Stimulated activated CD4-positive, alpha-beta T cell treated with anti-CD3 and anti-CD28 coated beads, Interleukin-15, amount 100 ng/mL, for 48 hours (primary cell): ENCODE measurements around the gene AKNA.

ENCODE experiments used
- DNase-seq, 2 donors: peaks; one replicate each; pipeline ENCODE4 v3.0.0-alpha.2; 2020; ENCODE audit warnings: low read depth in 2 of 2

Gene AKNA

GRCh38 chr9:114304416-114305188, 83.2 kb downstream of the AKNA start:
- DNase-seq = no peak

DNA sequence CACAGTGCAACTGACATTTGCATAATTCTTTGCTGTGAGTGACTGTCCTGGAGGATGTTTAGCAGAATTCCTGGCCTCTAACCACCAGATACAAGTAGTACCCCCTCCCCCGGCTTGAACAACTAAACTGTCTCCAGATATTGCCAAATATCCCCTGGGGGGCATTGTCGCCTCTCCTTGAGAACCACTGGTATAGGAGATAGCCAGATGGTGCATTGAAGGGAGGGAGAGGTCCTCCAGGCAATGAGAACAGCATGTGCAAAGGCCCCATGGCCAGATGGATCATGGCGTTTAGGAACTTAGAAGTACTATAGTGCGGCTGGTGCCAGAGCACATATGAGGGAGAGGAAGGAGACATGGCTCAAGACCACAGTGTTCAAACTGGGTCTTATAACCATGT, 83.8 kb downstream of the AKNA start:
- DNase-seq = no peak

- no peak for DNase-seq
These were observed 84.2 kb downstream of the AKNA start for GRCh38 chr9:114303571-114303970.

DNA sequence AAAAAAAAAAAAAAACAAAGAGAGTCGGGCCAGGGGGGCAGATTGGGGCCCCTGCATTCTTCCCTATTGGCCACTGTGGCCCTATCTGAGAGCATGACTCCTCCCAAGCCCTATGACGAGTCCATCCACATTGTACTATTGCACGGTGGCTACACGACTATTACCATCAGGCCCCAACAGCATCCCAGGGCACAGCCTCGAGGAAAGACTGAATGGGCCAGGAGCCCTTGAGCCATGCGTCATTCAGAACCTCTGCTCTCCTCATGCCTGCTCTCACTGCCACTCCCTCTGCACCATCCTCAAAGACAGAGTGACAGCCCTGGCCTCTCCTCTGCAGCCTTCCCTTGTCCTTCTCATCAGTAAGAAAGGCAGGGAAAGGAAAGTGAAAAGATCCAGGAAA, 85.1 kb downstream of the AKNA start:
- no peak for DNase-seq

GRCh38 chr9:114301798-114302565, 85.8 kb downstream of the AKNA start:
- DNase-seq = no peak

DNA sequence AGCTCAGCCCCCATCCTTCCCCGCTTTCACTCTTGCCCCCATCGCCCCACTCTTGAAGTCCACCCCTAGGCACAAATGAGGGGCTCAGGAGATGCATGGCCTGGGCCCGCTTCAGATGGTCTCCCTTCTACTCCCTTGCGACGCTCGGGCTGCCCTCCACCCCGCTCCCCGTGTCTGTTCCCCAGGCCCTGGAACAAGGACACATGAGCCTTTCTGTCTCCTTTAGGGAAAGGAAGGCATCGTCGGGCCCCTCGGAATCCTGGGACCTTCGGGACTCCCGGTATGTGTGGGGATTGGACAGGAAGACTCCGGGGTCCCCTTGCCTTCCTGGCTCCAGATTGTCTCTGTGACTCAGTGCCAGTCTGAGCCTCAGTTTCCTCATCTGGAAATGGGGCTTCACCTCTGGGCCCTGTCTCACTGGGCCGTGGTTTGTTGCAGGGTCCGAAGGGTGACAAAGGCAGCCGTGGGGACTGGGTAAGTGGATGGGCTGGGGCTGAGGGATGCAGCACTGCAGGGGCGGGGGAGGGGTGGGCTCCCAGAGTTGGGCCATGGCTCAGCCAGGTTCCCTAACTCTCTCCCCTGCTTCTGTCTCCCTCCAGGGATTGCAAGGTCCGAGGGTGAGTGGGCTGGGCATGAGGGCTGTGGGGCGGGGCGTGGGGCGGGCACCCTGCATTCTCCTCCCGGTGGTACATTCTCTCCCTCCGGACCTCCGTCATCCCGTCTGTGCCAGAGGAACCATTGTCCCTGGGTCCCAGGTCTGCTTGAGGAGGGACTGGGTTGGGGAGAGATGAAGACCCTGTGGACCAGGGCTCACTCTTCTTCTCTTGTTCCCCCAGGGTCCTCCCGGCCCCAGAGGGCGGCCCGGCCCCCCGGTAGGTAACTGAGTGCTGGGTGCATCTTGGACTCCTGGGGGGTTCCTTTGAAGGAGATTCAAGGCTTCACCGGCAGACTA, 86.7 kb downstream of the AKNA start:
- DNase-seq = no peak

DNA sequence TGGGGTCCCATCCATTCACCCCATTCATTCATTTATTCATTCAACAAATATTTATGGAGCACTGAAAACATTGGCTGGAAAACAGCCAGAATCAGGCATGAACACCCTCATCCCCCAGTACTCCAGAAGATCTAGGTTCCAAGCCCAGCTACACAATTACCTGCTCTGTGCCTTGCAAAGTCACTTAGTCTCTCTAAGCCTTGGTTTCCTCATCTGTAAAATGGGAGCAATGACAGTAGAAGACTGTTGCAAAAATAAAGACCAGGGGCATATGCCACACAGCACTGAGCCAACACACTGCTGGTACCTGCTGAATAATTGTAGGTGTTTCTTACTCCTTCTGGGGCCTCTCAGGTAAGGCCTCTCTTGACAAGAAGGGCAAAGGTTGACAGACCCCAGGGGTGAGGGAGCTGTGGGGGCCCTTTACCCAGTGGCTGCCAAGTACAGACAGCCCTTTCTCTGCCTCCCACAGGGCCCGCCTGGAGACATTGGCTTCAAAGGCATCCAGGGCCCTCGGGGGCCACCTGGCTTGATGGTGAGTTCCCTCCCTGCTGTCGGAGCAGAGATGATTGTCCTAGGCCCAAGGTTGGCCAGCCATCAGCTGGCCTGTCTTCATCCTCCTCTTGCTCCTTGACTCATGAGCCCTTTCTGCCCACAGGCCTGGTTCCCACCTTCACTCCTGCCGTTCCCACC, 87.5 kb downstream of the AKNA start:
- DNase-seq = no peak

- DNase-seq = no peak
These were observed 88.3 kb downstream of the AKNA start for GRCh38 chr9:114299286-114300152.

GRCh38 chr9:114296338-114296737, 91.4 kb downstream of the AKNA start:
- DNase-seq = no peak

- no peak for DNase-seq
These were observed 93.1 kb downstream of the AKNA start for GRCh38 chr9:114294664-114295063.

DNA sequence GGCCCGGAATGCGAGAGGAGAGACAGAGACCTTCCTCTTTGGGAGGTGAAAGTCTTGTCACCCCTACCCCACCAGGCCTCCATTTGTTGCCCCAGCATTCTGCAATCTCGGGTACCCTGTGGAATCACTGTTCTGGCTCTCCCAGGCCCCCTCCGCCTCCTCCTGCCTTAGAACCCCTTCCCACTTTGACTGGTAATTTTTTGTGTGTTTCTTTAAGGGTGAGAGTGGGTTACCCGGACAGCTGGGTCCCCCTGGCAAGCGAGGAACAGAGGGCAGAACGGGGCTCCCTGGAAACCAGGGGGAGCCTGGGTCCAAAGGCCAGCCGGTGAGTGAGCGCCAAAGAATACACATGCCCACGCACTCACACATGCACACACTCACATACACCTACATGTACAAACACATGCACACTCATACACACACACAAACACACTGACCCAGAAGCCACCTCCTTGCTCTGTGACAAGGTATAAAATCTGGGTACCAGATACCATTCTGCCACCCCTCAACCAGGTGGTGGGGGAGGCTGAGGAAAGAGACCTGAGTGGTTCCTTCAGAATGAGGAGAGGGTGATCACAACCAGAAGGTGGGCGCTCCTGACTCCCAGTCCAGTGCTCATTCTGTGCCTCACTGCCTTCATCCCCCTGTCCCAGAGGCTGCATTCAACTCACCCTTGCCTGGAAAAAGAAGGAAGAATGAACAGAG, 95.7 kb downstream of the AKNA start:
- DNase-seq = no peak

DNA sequence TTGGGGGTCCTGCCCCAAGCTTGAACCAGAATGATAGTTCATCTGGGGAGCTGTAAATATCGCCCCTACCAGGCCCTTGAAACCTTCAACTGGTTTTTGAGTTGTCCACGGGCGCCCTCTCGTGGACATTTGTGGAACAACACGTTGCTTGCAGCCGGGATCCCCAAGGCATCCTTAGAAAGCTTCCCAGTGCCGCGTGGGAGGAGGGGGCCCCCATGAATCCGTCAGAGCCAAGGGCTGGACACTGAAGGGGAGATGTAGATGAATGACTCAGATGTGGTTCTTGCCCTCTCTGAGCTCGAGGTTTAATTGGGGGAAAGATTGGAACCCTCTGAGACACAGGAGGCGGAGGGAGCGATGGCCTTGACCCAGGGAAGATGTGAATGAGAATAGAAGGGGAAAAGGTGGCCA, 96.7 kb downstream of the AKNA start:
- DNase-seq = peak; percentile 36 to 47

- no peak for DNase-seq
These were observed 97.2 kb downstream of the AKNA start for GRCh38 chr9:114290561-114290986.

DNA sequence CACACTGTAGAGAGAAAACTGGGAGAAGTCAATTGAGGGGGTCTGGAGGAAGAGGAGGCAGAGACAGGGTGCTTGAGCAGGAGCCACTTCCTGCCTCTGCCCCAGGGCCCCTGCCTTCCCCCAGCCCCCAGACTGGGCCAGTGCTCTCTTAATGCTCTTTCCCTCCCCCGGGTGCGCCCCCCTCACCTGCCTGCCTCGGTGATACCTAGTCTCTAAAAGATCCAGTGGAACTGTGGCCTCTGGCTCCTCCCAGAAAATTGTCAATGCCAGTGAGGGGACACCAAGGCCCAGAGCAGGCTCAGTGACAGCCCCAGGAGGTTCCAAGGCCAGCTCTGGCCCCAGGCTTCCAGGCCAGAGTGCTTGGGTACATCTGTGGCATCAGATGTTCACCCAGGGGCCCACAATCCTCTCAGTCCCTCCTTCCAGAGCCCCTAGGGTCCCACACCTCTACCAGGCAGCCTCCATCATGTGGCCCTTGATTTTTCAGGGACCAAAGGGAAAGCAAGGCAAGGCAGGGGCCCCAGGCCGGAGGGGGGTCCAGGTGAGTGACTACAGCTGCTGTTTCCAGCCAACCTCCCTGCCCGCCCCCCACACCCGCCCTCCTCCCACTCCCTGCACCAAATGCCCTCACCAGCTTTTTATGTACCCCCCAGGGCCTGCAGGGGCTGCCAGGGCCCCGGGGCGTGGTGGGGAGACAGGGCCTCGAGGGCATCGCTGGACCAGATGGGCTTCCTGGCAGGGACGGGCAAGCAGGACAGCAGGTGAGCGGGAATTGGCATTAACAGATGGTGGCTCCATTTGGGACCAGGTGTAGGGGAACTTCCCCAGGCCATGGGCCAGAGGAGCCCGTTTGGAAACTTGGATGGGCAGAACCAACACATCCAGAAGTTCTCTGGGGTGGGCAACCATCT, 98.0 kb downstream of the AKNA start:
- DNase-seq = no peak

DNA sequence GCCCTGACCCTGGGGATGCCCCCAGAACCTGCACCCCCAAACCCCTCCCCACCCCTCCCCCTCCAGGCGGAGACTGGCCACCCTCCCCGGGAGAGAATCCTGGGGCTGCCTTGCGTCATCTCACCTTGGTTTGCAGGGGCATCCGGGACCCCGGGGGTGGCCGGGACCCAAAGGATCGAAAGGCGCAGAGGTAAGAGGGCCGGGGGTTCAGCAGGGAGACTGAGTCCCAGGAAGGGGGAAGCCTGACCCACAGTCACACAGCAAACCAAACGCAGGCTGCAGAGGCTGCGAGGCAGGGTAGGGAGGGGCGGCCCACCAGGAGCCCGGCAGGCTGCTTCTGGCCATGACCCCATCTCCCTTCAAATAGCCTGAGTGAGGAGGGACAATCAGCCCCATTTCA, 98.7 kb downstream of the AKNA start:
- DNase-seq = no peak

DNA sequence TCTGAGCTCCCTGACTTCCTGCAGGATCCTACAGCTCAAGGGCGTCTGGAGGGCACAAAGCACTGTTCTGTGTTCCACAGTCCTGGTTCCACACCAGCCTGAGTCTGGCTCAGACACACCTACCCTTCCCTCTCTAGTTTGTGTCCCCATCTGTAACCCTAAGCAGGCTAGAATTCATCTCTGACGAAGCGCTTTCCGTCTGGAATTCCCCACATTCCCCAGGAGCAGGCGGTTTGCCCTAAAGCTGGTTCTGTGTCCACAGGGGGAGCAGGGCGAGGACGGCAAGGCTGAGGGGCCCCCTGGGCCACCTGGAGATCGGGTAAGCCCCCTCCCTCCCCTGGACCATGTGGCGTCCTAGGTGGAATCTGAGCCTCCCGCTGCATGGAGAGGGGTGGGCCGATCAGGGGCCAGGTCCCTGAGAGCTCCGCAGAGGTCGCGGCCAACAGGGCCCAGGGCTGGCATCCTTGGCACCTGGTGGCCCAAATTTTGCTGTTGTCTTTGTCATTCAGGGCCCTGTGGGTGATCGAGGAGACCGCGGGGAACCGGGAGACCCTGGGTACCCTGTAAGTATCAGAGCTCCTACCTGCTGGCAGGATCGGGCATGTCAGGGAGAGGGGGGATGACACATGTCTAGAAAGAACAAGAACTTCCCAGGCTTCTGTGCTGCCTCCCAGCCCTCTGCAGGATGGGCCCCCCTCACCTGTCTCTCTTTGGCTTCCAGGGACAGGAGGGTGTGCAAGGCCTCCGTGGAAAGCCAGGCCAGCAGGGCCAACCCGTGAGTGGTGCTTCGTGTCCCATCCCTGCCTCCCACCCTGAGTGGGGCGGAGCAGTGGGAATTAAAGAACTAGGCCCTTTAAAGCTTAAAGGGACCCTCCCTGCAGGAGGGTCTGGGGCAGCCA, 99.3 kb downstream of the AKNA start:
- DNase-seq = no peak

DNA sequence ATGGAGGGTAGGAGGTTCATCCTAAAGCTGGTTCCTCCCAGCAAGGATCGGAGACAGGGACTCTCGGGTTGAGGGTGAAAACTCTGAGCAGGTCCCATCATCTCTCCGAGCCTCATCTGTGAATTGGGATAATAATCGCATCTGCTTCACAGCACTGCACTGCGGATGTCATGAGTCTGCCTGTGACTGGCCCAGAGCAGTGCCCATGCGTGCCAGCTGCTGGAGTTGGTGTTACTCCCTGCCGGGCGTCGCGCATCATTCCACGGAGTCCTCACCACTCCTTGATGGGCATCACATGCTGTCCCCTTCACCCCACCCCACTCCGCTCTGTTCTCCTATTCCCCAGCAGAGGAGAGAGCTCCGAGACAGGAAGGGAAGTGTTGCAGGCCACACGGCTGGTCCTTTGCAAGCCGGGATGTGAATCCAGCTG, 100.0 kb downstream of the AKNA start:
- no peak for DNase-seq
